Right ventricle myocardium inferior (tissue), 1 donor: ENCODE measurements around the gene TEX36. TPM values are rescaled to one million over a fixed set of nuclear protein-coding genes. Genes with fewer than 3 reads are reported as not detected.
"Not testable (repeated sequence)": the region's sequence is repeated elsewhere in the genome, so short reads cannot be mapped to it uniquely, and the experiment has no call there.

Experiments used
- ATAC-seq: fragments of 200-7000 bp; cut with Tn5 transposase; one replicate; pipeline ENCODE4 v1.9.1; 2020; ENCODE audit warnings: mild to moderate bottlenecking, moderate library complexity
- DNase-seq: peaks from one replicate; pipeline ENCODE4 v3.0.0; 2021; ENCODE audit errors: missing footprints
- intact Hi-C: fragments of 100-400 bp; cut with DNase I; formaldehyde crosslinking; loops from one replicate; pipeline ENCODE4 v1.11.0; 2022
- total RNA-seq: library from RNA; stranded (reverse); fragmentation: NEBNext Ultra II Directional; extraction: Animal tissue kit (Norgen Biotek cat#: 25700); gene quantifications from one replicate; pipeline ENCODE4 v1.2.1, GENCODE V29; 2021
- donor health status: DM: no; HTN: yes; CAD: no; lungs with severe emphysema.

Gene TEX36
- total RNA-seq, 1 donor from 2014 or later, result not detected

- ATAC-seq (no peak), DNase-seq (no peak)
- intact Hi-C loops, result no loop called here
Observed at GRCh38 chr10:125693524-125693847, 10.5 kb upstream of the TEX36 start.

- ATAC-seq (no peak), DNase-seq (no peak)
- intact Hi-C loops, result no loop called here
Observed at GRCh38 chr10:125692601-125693523, 9.9 kb upstream of the TEX36 start.

- ATAC-seq, result no peak
- DNase-seq, result no peak
- intact Hi-C loops, result no loop called here
Observed at GRCh38 chr10:125692196-125692595, 9.2 kb upstream of the TEX36 start.

- no peak for ATAC-seq
- intact Hi-C loops, result no loop called here
- DNase-seq, result no peak
Observed at GRCh38 chr10:125691160-125691981, 8.4 kb upstream of the TEX36 start.

GRCh38 chr10:125689955-125690569 lies 7.1 kb upstream of the TEX36 start:
- DNase-seq (no peak), ATAC-seq (no peak)
- intact Hi-C loops, result no loop called here

GRCh38 chr10:125687507-125688185 lies 4.7 kb upstream of the TEX36 start:
- intact Hi-C loops, result no loop called here
- DNase-seq (no peak), ATAC-seq (no peak)

- ATAC-seq (no peak), DNase-seq (no peak)
- intact Hi-C loops, result no loop called here
Observed at GRCh38 chr10:125684581-125684980, 1.6 kb upstream of the TEX36 start.

GRCh38 chr10:125683821-125684220 lies 858 bp upstream of the TEX36 start:
- no peak for DNase-seq
- intact Hi-C loops, result no loop called here
- no peak for ATAC-seq

- intact Hi-C loops, result no loop called here
- ATAC-seq (no peak), DNase-seq (no peak)
Observed at GRCh38 chr10:125679436-125679835, 3.5 kb downstream of the TEX36 start.

GRCh38 chr10:125672884-125673283 lies 10.1 kb downstream of the TEX36 start:
- ATAC-seq (no peak), DNase-seq (no peak)
- intact Hi-C loops, result no loop called here

GRCh38 chr10:125662584-125662983 lies 20.4 kb downstream of the TEX36 start:
- DNase-seq (no peak), ATAC-seq (no peak)
- intact Hi-C loops, result no loop called here

GRCh38 chr10:125661941-125662515 lies 20.9 kb downstream of the TEX36 start:
- DNase-seq (no peak), ATAC-seq (no peak)
- intact Hi-C loops, result no loop called here

GRCh38 chr10:125661431-125661940 lies 21.5 kb downstream of the TEX36 start:
- ATAC-seq, result no peak
- intact Hi-C loops, result no loop called here

GRCh38 chr10:125659071-125659470 lies 23.9 kb downstream of the TEX36 start:
- ATAC-seq, result no peak
- no peak for DNase-seq
- intact Hi-C loops, result no loop called here

More at GRCh38 chr10:125661431-125661940, 21.5 kb downstream of the TEX36 start:
- no peak for DNase-seq

- DNase-seq, result no peak
- no peak for ATAC-seq
- intact Hi-C loops, result no loop called here
Observed at GRCh38 chr10:125656523-125656922, 26.4 kb downstream of the TEX36 start.

GRCh38 chr10:125653113-125653512 lies 29.9 kb downstream of the TEX36 start:
- ATAC-seq, intact Hi-C loops, DNase-seq: not testable (repeated sequence)

GRCh38 chr10:125646311-125646710 lies 36.7 kb downstream of the TEX36 start:
- no peak for DNase-seq
- intact Hi-C loops, result no loop called here
- no peak for ATAC-seq

GRCh38 chr10:125641398-125641797 lies 41.6 kb downstream of the TEX36 start:
- DNase-seq, result no peak
- intact Hi-C loops, result no loop called here
- ATAC-seq, result no peak
